HUES6 (cell line): ENCODE measurements around the gene UBE2R2.

ENCODE experiments used
- H3K27ac ChIP-seq: 2 replicates; pipeline ENCODE4 v1.7.0; 2013; ENCODE audit warnings: low read depth, mild to moderate bottlenecking, low read length, inconsistent platforms
- H3K27me3 ChIP-seq: 2 replicates; pipeline ENCODE4 v1.6.1; 2013; ENCODE audit warnings: low read length; ENCODE audit not compliant: control insufficient read depth, insufficient read depth
- H3K36me3 ChIP-seq: 2 replicates; pipeline ENCODE4 v1.6.1; 2013; ENCODE audit warnings: low read length; ENCODE audit not compliant: control insufficient read depth, insufficient read depth
- H3K4me1 ChIP-seq: 2 replicates; pipeline ENCODE4 v1.6.1; 2013; ENCODE audit warnings: low read length; ENCODE audit not compliant: control insufficient read depth, insufficient read depth
- H3K4me3 ChIP-seq: 2 replicates; pipeline ENCODE4 v1.5.1; 2013; ENCODE audit warnings: low read depth, low read length
- H3K9ac ChIP-seq: one replicate; pipeline ENCODE4 v1.6.1; 2013; ENCODE audit warnings: mild to moderate bottlenecking, low read length
- H3K9me3 ChIP-seq: 2 replicates; pipeline ENCODE4 v1.6.1; 2013; ENCODE audit warnings: low read depth, low read length; ENCODE audit not compliant: control insufficient read depth, insufficient read depth

UBE2R2 gene

DNA sequence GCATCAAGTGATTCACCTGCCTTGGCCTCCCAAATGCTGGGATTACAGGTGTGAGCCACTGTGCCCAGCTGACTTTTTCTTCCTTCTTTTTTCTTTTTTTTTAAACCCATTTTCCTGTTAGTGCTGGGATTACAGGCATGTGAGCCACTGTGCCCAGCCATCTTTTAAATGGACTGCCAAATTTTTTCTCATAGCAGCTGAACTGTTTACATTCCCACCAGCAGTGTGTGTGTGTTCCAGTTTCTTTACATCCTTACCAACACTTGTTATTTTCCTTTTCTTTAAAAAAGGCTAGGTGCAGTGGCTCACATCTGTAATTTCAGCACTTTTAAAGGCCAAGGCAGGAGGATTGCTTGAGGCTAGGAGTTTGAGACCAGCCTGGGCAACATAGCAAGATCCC, 76.9 kb downstream of the UBE2R2 start:
- H3K9me3 ChIP-seq = no peaks in the 10 kb centered on the region
- peaks cover 19% of the 10 kb centered on the region for H3K36me3 ChIP-seq

DNA sequence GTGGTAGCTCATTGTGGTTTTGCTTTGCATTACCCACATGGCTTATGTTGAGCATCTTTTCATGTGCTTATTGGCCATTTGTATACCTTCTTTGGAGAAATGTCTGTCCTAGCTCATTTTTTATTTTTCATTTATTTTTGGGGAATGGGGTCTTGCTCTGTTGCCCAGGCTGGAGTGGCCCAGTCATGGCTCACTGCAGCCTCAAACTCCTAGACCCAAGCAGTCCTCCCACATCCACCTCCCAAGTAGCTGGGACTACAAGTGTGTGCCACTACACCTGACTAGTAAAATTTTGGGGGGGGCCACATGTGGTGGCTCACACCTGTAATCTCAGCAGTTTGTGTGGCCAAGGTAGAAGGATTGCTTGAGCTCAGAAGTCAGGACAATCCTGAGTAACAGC, 77.4 kb downstream of the UBE2R2 start:
- no peaks in the 10 kb centered on the region for H3K4me1 ChIP-seq
- no peaks in the 10 kb centered on the region for H3K9me3 ChIP-seq
- no peak overlapping the region for H3K9ac ChIP-seq
- no peaks in the 10 kb centered on the region for H3K27me3 ChIP-seq
- no peak overlapping the region for H3K27ac ChIP-seq
- peaks cover 16% of the 10 kb centered on the region; the same call in 1 of the 2 replicates for H3K36me3 ChIP-seq
- no peak overlapping the region for H3K4me3 ChIP-seq

More for the DNA sequence above, 76.9 kb downstream of the UBE2R2 start:
- Histone ChIP-seq H3K9ac (no peak overlapping the region), H3K27me3 (no peaks in the 10 kb centered on the region), H3K4me1 (no peaks in the 10 kb centered on the region), H3K4me3 (no peak overlapping the region), H3K27ac (no peak overlapping the region)

DNA sequence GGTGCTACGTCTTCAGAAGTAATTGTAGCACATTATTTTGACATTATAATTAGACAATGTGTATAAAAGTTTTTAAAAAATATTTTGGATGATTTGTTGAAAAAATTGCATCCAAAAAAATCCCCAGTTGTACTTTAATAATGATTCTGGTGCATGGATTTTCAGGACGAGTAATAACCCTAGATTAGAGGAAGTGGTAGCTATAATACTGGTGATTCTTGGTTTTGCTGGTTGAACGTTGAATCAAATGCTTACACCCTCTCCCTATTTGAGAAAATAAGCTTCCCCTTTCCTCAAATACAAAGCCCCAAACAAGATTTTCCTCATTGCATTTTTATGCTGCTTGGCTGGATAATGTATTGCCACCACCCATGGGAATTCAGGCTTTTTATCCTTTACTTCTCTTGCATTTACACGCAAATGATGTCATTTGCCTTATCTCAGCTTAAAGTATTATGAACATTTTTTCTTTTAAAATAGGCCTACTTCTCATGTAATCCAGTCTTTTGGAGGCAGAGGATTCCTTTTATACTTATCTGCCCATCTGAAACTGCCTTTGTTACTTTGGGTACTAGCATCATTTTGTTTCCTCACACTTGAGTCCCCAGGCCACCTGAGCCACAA, 86.3 kb downstream of the UBE2R2 start:
- H3K4me1 ChIP-seq = peaks cover 10% of the 10 kb centered on the region; the same call in 1 of the 2 replicates
- peaks cover 33% of the 10 kb centered on the region for H3K36me3 ChIP-seq

DNA sequence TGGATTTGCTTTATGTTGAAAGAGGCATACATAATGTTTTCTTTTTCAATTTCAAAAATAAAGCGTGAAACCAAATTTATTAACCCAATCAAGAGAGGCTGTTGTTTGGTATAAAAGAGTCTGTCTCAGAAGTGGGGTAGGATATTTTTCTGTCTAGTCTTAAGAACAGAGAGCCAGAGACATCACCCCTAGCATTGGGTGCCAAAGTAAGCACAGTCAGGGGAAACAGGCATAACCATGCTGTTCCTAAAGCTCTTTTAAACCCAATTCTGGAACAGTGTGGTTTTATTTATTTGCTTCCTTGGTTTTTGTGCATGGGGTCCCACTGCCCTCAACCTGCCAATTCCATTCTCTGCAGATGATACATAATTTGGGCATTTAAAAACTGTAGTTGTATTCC, 88.2 kb downstream of the UBE2R2 start:
- peaks cover 10% of the 10 kb centered on the region; the same call in 1 of the 2 replicates for H3K4me1 ChIP-seq
- H3K27ac ChIP-seq = no peak overlapping the region
- H3K36me3 ChIP-seq = peaks cover 31% of the 10 kb centered on the region

More for the DNA sequence above, 86.3 kb downstream of the UBE2R2 start:
- Histone ChIP-seq H3K27me3 (no peaks in the 10 kb centered on the region), H3K9me3 (no peaks in the 10 kb centered on the region), H3K27ac (no peak overlapping the region), H3K4me3 (no peak overlapping the region), H3K9ac (no peak overlapping the region)

DNA sequence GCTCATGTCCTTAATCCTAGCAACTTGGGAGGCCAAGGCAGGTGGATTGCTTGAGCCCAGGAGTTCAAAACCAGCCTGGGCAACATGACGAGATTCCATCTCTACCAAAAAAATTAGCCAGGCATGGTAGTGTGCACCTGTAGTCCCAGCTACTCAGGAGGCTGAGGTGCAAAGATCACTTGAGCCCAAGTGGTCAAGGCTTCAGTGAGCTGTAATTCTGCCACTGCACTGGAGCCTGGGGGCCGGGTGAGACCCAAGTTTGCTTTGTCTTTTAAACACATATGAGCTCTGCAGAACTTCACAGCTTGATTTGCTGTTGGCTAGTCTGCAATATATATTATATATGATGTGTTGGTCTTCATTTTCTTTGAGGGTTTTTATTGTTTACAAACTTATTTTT, 89.8 kb downstream of the UBE2R2 start:
- Histone ChIP-seq H3K36me3 (peaks cover 28% of the 10 kb centered on the region), H3K9ac (no peak overlapping the region), H3K27ac (no peak overlapping the region)

More for the DNA sequence above, 88.2 kb downstream of the UBE2R2 start:
- H3K9ac ChIP-seq = no peak overlapping the region
- H3K27me3 ChIP-seq = no peaks in the 10 kb centered on the region
- no peaks in the 10 kb centered on the region for H3K9me3 ChIP-seq
- H3K4me3 ChIP-seq = no peak overlapping the region

DNA sequence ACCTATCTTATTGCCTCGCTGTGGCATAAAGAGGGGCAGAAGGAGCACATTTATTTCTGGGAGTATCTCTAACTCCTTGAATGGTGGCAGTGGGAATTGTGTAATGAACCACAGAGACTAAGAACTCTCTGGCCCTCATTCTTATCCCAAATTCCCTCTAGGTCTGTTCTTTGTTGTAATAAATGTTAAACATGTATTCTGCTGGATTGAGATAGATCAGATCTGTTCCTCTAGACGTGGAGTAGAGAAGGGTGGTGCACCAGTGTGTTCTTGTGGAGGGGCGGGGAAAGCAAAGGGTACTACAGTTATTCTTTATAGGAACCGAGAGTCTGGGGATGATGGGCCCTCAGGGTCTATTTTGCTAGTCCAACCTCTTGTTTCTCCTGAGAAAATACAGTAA, 90.4 kb downstream of the UBE2R2 start:
- no peaks in the 10 kb centered on the region for H3K9me3 ChIP-seq
- peaks cover 27% of the 10 kb centered on the region for H3K36me3 ChIP-seq
- H3K4me3 ChIP-seq = no peak overlapping the region
- no peak overlapping the region for H3K9ac ChIP-seq
- H3K4me1 ChIP-seq = peaks cover 10% of the 10 kb centered on the region; the same call in 1 of the 2 replicates
- no peaks in the 10 kb centered on the region for H3K27me3 ChIP-seq
- no peak overlapping the region for H3K27ac ChIP-seq

More for the DNA sequence above, 89.8 kb downstream of the UBE2R2 start:
- peaks cover 10% of the 10 kb centered on the region; the same call in 1 of the 2 replicates for H3K4me1 ChIP-seq
- H3K4me3 ChIP-seq = no peak overlapping the region
- H3K27me3 ChIP-seq = no peaks in the 10 kb centered on the region
- H3K9me3 ChIP-seq = no peaks in the 10 kb centered on the region

DNA sequence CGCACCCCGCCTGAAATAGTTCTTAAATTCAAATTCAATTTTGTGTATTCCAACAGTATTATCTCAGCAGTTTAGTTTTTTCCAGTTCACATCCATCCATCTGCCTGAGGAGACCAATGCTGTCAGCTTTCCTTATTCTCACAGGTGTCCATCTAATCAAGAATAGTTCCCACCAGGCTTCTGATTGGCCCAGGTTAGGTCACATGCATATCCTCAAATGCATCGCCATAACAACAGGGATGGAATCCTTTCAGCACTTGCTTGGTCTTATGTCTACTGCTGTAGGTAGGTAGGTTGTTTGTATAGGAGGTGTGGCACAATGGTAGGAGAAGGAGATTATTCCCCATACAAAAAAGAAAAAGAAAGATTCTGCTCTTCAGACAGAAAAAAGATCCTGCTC, 91.2 kb downstream of the UBE2R2 start:
- no peaks in the 10 kb centered on the region for H3K9me3 ChIP-seq
- no peak overlapping the region for H3K27ac ChIP-seq
- no peak overlapping the region for H3K9ac ChIP-seq
- no peak overlapping the region for H3K4me3 ChIP-seq
- H3K36me3 ChIP-seq = peaks cover 35% of the 10 kb centered on the region
- no peaks in the 10 kb centered on the region for H3K27me3 ChIP-seq
- peaks cover 9% of the 10 kb centered on the region; the same call in 1 of the 2 replicates for H3K4me1 ChIP-seq

DNA sequence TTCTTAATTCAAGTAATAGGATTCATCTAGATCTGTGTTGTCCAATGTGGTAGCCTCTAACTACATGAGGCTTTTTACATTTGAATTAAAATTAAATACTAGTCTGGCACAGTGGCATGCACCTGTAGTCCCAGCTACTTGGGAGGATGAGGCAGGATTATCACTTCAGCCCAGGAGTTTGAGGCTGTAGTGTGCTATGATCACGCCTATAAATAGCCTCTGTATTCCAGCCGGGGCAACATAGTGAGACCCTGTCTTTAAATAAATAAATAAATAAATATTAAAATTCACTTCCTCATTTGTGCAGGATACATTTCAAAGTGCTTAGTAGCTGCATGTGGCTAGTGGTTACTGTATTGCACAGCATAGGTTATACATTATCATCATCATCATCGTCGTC, 91.8 kb downstream of the UBE2R2 start:
- Histone ChIP-seq H3K9me3 (no peaks in the 10 kb centered on the region), H3K27me3 (no peaks in the 10 kb centered on the region), H3K27ac (no peak overlapping the region), H3K4me3 (no peak overlapping the region), H3K4me1 (peaks cover 3% of the 10 kb centered on the region; the same call in 1 of the 2 replicates), H3K36me3 (peaks cover 38% of the 10 kb centered on the region), H3K9ac (no peak overlapping the region)

DNA sequence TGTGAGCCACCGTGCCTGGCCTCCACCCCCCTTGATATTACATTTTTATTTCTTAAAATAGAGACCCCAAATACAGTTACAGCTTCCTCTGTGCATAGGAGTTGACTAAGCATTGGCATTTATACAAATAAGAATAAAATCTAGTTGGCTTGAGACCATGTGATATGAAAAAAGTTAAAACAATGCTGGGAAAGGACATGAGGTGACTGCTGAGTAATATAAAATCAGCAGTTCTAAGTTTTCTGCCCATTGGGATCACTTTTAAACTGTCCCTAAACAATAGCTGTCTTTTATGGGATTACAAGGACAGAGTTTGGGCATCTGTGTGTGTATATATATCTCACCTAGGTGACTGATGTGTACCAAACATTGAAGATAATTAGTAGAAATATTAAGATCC, 96.6 kb downstream of the UBE2R2 start:
- Histone ChIP-seq H3K27ac (no peak overlapping the region), H3K4me3 (no peak overlapping the region), H3K9me3 (no peaks in the 10 kb centered on the region), H3K27me3 (no peaks in the 10 kb centered on the region), H3K4me1 (no peaks in the 10 kb centered on the region), H3K36me3 (peaks cover 59% of the 10 kb centered on the region), H3K9ac (no peak overlapping the region)

DNA sequence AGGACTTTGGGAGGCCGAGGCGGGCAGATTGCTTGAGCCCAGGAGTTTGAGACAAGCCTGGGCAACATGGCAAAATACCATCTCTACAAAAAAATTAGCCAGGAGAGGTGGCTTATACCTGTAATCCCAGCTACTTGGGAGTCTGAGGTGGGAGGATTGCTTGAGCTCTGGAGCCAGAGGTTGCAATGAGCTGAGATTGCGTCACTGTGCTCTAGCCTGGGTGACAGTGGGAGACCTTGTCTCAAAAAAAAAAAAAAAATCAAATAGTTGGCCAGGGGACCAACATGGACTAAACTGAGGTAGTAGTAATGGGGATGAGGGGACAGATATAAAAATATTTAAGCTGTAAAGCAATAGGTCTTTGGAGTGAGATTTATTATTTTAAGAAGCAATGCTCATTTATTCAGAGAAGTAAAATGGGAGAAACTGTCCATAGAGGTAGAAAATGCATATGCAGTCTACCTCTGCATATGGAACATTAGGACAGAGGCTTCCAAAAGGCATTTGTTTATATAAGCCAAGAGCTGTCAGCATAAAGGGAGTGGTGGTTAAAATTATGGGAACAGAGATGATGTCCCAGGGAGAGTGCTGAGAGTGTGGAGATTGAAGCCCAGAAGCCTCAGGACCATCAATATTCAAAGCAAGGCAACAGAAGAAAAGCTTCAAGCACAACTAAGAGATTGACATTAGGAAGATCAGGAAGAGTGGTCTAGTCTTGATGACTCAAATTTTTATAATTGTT, 98.1 kb downstream of the UBE2R2 start:
- peaks cover 4% of the 10 kb centered on the region; the same call in 1 of the 2 replicates for H3K4me1 ChIP-seq
- peaks cover 69% of the 10 kb centered on the region for H3K36me3 ChIP-seq
- H3K27me3 ChIP-seq = no peaks in the 10 kb centered on the region
- H3K4me3 ChIP-seq = no peak overlapping the region
- H3K9ac ChIP-seq = no peak overlapping the region
- H3K27ac ChIP-seq = no peak overlapping the region
- no peaks in the 10 kb centered on the region for H3K9me3 ChIP-seq

DNA sequence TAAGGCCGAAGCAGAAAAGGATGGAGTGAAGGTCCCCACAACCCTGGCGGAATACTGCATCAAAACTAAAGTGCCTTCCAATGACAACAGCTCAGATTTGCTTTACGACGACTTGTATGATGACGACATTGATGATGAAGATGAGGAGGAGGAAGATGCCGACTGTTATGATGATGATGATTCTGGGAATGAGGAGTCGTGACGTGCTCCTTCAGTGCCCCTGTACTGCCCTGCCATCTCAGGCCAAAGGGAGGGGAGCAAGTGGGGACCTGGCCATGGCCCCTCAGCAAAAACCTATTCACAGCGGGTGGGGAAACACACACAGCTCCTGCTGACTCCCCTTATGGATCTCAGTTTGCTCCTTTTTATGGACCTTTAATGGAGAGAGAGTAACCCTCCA, 100.1 kb downstream of the UBE2R2 start:
- H3K9ac ChIP-seq = no peak overlapping the region
- peaks cover 79% of the 10 kb centered on the region for H3K36me3 ChIP-seq
- peaks cover 7% of the 10 kb centered on the region; the same call in 1 of the 2 replicates for H3K4me1 ChIP-seq
- H3K27ac ChIP-seq = no peak overlapping the region
- no peaks in the 10 kb centered on the region for H3K27me3 ChIP-seq
- no peak overlapping the region for H3K4me3 ChIP-seq
- no peaks in the 10 kb centered on the region for H3K9me3 ChIP-seq
